Body of pancreas (tissue), 4 donors: Measurements from ENCODE around the gene FBXW12.

Source experiments
- POLR2A ChIP-seq, 3 donors: fragments of 450-650 bp; IDR thresholded peaks; one replicate each; pipeline ENCODE4 v1.6.1; 2016; ENCODE audit warnings: antibody characterized with exemption in 3 of 3, mild to moderate bottlenecking in 2 of 3
- TF ChIP-seq, protein P1 (sequence below), 7 experiments: fragments of 450-650 bp in 4 of 7; fragments of 200-600 bp in 3 of 7; sonication (generic) in 3 of 7; IDR thresholded peaks; one replicate each; pipeline ENCODE4 v1.5.1; 2016 to 2019; ENCODE audit warnings: antibody characterized with exemption in 7 of 7

DNA sequence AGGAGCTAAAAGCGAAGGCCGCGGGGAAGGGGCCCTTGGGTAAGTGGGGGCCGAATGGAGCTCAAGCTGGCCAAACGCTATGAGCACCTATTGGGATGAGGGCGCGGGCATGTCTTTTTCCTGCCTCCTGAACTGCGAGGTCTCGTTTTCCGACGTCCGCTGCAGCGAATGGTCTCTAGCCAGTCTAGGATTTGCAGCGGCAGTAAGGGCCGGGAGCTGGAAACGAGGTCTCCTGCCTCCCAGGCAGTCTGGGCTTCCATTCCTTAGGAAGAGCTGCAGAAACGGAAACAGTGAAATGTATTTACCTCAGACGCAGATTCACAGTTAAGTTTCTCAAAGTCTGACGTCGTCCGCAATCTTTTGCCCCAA, 68.6 kb downstream of the FBXW12 start:
- TF ChIP-seq, protein P1, sequence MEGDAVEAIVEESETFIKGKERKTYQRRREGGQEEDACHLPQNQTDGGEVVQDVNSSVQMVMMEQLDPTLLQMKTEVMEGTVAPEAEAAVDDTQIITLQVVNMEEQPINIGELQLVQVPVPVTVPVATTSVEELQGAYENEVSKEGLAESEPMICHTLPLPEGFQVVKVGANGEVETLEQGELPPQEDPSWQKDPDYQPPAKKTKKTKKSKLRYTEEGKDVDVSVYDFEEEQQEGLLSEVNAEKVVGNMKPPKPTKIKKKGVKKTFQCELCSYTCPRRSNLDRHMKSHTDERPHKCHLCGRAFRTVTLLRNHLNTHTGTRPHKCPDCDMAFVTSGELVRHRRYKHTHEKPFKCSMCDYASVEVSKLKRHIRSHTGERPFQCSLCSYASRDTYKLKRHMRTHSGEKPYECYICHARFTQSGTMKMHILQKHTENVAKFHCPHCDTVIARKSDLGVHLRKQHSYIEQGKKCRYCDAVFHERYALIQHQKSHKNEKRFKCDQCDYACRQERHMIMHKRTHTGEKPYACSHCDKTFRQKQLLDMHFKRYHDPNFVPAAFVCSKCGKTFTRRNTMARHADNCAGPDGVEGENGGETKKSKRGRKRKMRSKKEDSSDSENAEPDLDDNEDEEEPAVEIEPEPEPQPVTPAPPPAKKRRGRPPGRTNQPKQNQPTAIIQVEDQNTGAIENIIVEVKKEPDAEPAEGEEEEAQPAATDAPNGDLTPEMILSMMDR (IDR thresholded peaks at IDR 0.05) = no peak
- no peak for TF ChIP-seq POLR2A (IDR thresholded peaks at IDR 0.05)
